HG03520 (cell line): ENCODE data around the gene C1orf122.

Source experiments
- ATAC-seq: cut with Tn5 transposase; IDR thresholded peaks from one replicate; pipeline ENCODE4 v1.9.1; 2021; ENCODE audit warnings: mild to moderate bottlenecking, moderate library complexity; ENCODE audit not compliant: unreplicated experiment

Gene C1orf122

DNA sequence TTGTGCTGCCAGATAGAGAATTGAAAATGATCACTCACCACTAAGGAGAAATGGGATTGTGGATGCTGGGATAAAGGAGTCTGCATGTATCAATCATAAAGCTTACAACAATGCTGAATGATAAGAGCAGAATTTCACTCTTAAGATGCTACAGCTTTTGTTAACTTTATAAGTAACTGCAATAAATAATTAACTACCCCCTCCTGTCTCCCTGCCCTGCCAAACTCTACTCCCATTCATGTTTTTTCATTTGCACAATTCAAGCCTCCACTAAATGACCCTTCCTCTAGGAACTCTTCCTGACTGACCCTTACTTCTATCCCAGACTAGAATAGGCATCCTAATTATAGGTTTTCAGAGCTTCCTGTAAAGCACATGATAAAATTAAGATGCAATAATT is 36.9 kb downstream of the C1orf122 start:
- no peak for ATAC-seq

- no peak for ATAC-seq
Measured at GRCh38 chr1:37845049-37845646, 37.6 kb downstream of the C1orf122 start.

- ATAC-seq = no peak
Measured at GRCh38 chr1:37845786-37846185, 38.2 kb downstream of the C1orf122 start.

DNA sequence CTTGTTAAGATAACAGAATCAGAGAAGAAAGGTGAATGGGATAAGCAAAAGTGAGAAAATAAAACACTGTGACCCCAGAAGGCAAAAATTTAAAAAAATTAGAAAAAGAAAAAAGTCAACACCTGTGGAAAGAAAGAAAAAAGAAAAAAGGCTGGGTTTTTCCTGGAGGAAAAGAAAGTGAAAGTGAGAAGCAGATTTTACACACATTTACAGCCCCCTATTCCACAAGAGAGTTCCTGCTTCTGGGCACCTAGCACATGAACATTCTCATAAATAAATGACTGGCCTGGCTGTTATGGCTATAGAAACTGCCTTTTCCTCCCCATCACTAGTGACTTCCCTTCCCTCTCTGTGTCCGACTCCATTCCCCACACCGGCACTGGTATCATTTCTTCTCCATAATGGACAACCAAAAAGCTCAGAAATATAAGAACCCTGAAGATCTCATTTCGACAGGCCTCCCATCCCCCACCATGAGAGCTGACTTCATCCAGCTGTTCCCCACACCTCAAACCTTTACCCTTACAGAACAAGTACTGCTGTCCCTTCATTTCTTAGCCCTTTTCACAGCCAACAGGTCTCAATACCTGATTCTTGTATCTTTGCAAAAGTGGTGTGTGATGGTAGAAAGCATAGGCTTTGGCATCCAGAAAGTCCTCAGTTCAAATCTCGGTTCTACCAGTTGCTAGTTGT is 39.2 kb downstream of the C1orf122 start:
- no peak for ATAC-seq

DNA sequence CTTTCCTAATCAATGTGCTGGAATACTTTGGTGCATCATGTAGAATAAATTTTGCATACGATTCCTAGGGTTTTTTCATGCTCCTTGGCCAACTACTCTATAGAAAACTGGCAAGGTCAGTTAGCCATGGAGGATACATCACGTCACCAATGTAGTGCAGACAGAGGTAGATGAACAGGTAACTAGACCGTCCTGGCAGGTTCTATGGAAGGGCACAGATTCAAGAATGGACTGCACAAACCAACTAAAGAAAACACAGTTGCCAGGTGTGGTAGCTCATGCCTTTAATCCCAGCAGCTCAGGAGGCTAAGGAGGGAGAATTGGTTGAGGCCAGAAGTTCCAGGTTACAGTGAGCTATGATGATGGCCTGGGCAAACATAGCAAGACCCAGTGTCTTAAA is 41.9 kb downstream of the C1orf122 start:
- ATAC-seq = no peak

- no peak for ATAC-seq
Measured at GRCh38 chr1:37850352-37850955, 42.9 kb downstream of the C1orf122 start.

DNA sequence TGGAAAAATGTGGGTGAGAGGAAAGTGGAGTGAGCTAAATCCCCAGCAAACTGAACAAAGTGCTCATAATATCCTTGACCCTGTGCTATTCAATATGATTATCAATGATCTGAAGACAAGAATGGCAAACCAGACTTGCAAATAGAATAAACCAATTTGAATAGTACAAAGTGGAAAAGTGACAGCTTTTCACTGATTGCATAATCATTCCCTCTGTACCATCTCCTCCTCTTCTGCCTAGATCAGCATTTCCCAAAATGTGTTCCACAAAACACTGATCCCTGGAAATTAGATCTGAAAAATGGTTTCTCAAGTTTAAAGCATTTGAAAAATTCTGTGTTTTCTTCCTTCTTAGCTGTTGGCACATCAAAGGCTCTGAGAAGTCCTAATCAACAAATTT is 43.7 kb downstream of the C1orf122 start:
- ATAC-seq = no peak

GRCh38 chr1:37851782-37852210 is 44.2 kb downstream of the C1orf122 start:
- no peak for ATAC-seq

GRCh38 chr1:37853157-37853556 is 45.6 kb downstream of the C1orf122 start:
- ATAC-seq = no peak

DNA sequence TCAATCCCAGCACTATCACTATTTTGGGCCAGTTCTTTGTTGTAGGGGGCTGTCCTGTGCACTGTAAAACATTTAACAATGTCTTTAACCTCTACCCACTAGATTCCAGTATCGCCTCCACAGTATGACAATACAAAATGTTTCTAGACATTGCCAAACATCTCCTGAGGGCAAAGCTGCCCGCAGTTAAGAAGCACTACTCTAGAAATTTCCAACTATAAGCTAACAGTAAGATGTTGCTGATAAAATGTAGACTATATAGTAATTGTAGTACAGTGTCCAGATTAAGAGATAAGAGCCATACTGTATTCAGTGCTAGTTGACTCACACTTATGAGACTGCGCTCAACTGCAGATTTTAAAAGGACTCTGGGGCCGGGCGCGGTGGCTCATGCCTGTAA is 46.8 kb downstream of the C1orf122 start:
- no peak for ATAC-seq
